Motor neuron (in vitro differentiated cells): ENCODE data around the gene ATG13. TPM values are rescaled to one million over a fixed set of nuclear protein-coding genes. Genes with fewer than 3 reads are reported as not detected.

Experiments used
- ATAC-seq, 8 experiments: fragments of 200-7000 bp; cut with Tn5 transposase; replicated peaks in 6 of 8; 2 replicates each; pipeline ENCODE4 v1.8.0; 2021; ENCODE audit warnings: mild to moderate bottlenecking in 8 of 8, moderate library complexity in 8 of 8
- H3K27ac ChIP-seq, 2 donors: fragments of 250-450 bp; sonication (Bioruptor Pico); 2 replicates each; pipeline ENCODE4 v1.9.0; 2021; ENCODE audit warnings: antibody characterized with exemption in 2 of 2, mild to moderate bottlenecking in 2 of 2, moderate library complexity in 1 of 2
- H3K4me1 ChIP-seq, 2 donors: fragments of 250-450 bp; sonication (Bioruptor Pico); replicated peaks in 1 of 2; 2 replicates each; pipeline ENCODE4 v1.6.1; 2021; ENCODE audit warnings: antibody characterized with exemption in 2 of 2, mild to moderate bottlenecking in 2 of 2, moderate library complexity in 1 of 2
- H3K4me3 ChIP-seq, 5 donors: fragments of 250-450 bp; sonication (Bioruptor Pico); 2 replicates each; pipeline ENCODE4 v1.9.0; 2021; ENCODE audit warnings: antibody characterized with exemption in 5 of 5, mild to moderate bottlenecking in 5 of 5, moderate library complexity in 4 of 5
- WGBS, 10 experiments: fragments of 450-650 bp; shearing (Covaris generic); methylation state at CpG; one replicate each; pipeline ENCODE4 v1.0.0; 2022; 5-methylcytosine and 5-hydroxymethylcytosine counted together
- in situ Hi-C, 9 experiments: fragments of 400-800 bp; cut with MboI; loops; one replicate each; pipeline ENCODE4 v1.15.0; 2021; ENCODE audit warnings: low sequenced_read_pairs in 9 of 9, low pct_unique_long_range_greater_than_20kb in 2 of 9; ENCODE audit not compliant: unreplicated experiment in 9 of 9
- total RNA-seq, 8 experiments: library from RNA; unstranded; fragments of 300-600 nt; gene quantifications; 2 replicates each; pipeline versions ENCODE4 v1.2.3 to v1.2.4, GENCODE V29; 2022

ATG13 gene
- total RNA-seq, 8 experiments from 2014 or later = 39.9 to 105 (median 65.6) TPM

DNA sequence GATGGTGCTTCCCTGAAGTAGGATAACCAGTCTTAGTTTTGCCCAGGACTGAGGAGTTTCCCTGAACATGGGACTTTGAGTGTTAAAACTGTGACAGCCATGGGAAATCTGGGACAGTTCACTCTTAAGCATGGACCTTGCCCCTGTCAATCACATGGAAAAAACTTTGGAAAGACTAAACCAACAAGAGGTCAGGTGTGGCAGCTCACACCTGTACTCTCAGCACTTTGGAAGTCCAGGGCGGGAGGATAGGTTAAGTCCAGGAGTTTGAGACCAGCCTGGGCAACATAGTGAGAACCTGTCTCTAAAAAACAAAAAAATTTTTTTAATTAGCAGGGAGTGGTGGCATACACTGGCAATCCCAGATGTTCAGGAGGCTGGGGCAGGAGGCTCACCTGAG, 20.2 kb upstream of the ATG13 start:
- no peak overlapping the region for H3K4me3 ChIP-seq
- in situ Hi-C loops = no loop called here
- peaks cover 5 to 9% of the 10 kb centered on the region in 2 donors for H3K4me1 ChIP-seq
- WGBS, 10 experiments = 83 to 100% (median 100%) methylated on average over 1 of the region's 1 CpG; no CpG with 5 or more reads in 7 of the 10 experiments
- H3K27ac ChIP-seq = no peak overlapping the region
- no peak for ATAC-seq

DNA sequence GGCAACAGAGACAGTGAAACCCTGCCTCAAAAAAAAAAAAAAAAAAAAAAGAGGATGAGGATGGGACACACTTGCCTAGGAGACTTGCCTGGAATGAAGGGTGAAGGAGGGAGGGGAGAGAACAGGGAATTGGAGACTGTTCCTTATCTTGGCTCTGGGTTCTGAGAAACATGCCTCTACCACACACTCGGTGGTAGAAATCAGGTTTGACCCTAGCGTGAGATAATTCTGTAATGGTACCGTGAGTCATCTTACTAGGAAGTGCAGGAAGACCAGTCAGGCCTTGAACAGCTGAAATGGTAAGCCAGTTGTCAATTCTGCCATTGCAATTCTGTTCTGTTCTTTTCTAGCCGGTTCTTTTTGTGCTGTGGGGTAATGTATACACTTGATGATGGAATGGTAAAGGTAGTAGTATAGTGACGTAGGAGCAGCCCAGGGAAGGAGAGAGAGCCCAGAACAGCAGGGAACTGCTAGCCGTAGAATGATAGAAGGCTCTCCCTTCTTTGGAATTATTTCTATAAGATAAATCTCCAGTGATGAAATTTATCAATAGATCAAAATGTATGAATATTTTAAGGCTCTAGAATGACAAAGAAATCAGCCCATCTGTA, 19.6 kb upstream of the ATG13 start:
- Histone ChIP-seq H3K4me1 (peaks cover under 1 to 3% of the 10 kb centered on the region in 2 donors), H3K4me3 (no peak overlapping the region), H3K27ac (no peak overlapping the region)
- in situ Hi-C loops = no loop called here
- no peak for ATAC-seq
- WGBS, 10 experiments = 61 to 100% (median 81%) methylated on average over 1 to 6 of the region's 6 CpGs; no CpG with 5 or more reads in 1 of the 10 experiments

GRCh38 chr11:46599340-46600193, 17.8 kb upstream of the ATG13 start:
- peak in 1 of 8 experiments; percentile 43 for ATAC-seq
- Histone ChIP-seq H3K4me3 (no peak overlapping the region), H3K4me1 (no peaks in the 10 kb centered on the region), H3K27ac (no peak overlapping the region)
- 51 to 93% (median 88%) methylated on average over 5 to 8 of the region's 8 CpGs for WGBS, 10 experiments
- in situ Hi-C loops = no loop called here

- in situ Hi-C loops = no loop called here
- H3K4me1 ChIP-seq = no peaks in the 10 kb centered on the region
- no peak overlapping the region for H3K27ac ChIP-seq
- ATAC-seq = no peak
- no peak overlapping the region for H3K4me3 ChIP-seq
- WGBS, 10 experiments = 42 to 100% (median 82%) methylated on average over 1 to 3 of the region's 3 CpGs
These were observed 17.0 kb upstream of the ATG13 start for GRCh38 chr11:46600194-46600960.

DNA sequence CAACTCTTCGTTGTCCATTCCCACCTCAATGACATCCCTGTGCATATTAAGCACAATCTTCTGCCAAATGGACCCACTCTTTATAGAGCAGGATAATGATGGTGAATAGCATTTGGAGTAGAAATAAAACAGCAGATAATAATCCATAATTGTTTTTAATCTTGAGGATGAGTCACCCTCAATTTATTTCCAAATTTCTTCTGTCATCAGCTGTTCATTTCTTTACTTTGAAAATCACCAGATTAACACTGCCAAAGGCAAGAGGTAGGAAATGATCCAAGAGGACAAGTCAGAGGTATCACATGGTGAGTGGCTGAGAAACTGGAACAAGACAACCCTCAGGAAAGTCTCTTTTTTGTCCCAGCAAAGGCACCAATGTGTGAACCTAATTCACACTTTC, 16.2 kb upstream of the ATG13 start:
- peak in 3 of 8 experiments; percentile 30 to 66 (median 50) for ATAC-seq
- H3K27ac ChIP-seq = no peak overlapping the region
- no peak overlapping the region for H3K4me3 ChIP-seq
- no peaks in the 10 kb centered on the region for H3K4me1 ChIP-seq
- 20 to 100% (median 85%) methylated on average over 1 of the region's 1 CpG; no CpG with 5 or more reads in 4 of the 10 experiments for WGBS, 10 experiments
- in situ Hi-C loops = no loop called here

- H3K27ac ChIP-seq = no peak overlapping the region
- ATAC-seq = no peak
- no peak overlapping the region for H3K4me3 ChIP-seq
- no peaks in the 10 kb centered on the region for H3K4me1 ChIP-seq
- WGBS, 10 experiments = 83 to 98% (median 93%) methylated on average over 5 to 15 of the region's 15 CpGs; no CpG with 5 or more reads in 2 of the 10 experiments
- in situ Hi-C loops = no loop called here
These were observed 13.5 kb upstream of the ATG13 start for GRCh38 chr11:46603704-46604308.

- in situ Hi-C loops = no loop called here
- 100% methylated on average over 1 of the region's 1 CpG; no CpG with 5 or more reads in 6 of the 10 experiments for WGBS, 10 experiments
These were observed 12.6 kb upstream of the ATG13 start for GRCh38 chr11:46604796-46605195.

DNA sequence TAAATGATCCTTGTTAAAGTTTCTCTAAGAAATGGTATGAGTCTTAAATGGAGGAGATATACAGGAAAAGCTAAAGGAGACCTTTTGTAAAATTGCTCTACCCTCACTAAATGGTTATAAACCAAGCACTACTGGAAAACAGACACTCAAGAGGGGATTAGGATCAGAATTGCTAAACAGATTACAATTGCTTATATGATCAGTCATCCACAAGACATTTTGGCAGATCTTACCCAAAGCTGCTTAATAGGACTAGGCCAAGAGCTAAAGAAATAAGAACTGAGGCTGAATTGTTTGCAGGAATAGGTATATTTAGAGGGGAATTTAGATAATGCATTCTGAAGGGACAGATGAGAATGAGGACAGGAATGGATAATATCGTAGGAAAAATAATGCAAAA, 9.8 kb upstream of the ATG13 start:
- Histone ChIP-seq H3K4me1 (peaks cover 11 to 14% of the 10 kb centered on the region in 2 donors), H3K4me3 (no peak overlapping the region), H3K27ac (no peak overlapping the region)
- in situ Hi-C loops = no loop called here
- WGBS, 10 experiments = 10 to 100% (median 83%) methylated on average over 1 of the region's 1 CpG
- ATAC-seq = peak in 1 of 8 experiments; percentile 50

More at GRCh38 chr11:46604796-46605195, 12.6 kb upstream of the ATG13 start:
- no peak overlapping the region for H3K27ac ChIP-seq
- H3K4me1 ChIP-seq = no peaks in the 10 kb centered on the region
- H3K4me3 ChIP-seq = no peak overlapping the region
- no peak for ATAC-seq

DNA sequence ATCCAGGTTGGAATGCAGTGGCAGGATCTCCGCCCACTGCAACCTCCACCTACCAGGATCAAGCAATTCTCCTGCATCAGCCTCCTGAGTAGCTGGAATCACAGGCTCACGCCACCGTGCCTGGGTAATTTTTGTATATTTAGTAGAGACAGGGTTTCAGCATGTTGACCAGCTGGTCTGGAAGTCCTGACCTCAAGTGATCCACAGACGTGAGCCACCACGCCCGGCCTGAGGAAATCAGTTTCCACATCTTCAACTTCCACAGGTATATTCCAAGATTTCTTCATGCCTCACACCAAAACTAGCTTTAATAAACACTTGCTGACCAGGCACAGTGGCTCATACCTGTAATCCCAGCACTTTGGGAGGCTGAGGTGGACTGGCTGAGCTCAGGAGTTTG, 8.0 kb upstream of the ATG13 start:
- Histone ChIP-seq H3K4me1 (peaks cover 11 to 22% of the 10 kb centered on the region in 2 donors), H3K27ac (no peak overlapping the region), H3K4me3 (no peak overlapping the region)
- in situ Hi-C loops = no loop called here
- WGBS, 10 experiments = 67 to 100% (median 100%) methylated on average over 1 to 3 of the region's 6 CpGs; no CpG with 5 or more reads in 6 of the 10 experiments
- no peak for ATAC-seq

DNA sequence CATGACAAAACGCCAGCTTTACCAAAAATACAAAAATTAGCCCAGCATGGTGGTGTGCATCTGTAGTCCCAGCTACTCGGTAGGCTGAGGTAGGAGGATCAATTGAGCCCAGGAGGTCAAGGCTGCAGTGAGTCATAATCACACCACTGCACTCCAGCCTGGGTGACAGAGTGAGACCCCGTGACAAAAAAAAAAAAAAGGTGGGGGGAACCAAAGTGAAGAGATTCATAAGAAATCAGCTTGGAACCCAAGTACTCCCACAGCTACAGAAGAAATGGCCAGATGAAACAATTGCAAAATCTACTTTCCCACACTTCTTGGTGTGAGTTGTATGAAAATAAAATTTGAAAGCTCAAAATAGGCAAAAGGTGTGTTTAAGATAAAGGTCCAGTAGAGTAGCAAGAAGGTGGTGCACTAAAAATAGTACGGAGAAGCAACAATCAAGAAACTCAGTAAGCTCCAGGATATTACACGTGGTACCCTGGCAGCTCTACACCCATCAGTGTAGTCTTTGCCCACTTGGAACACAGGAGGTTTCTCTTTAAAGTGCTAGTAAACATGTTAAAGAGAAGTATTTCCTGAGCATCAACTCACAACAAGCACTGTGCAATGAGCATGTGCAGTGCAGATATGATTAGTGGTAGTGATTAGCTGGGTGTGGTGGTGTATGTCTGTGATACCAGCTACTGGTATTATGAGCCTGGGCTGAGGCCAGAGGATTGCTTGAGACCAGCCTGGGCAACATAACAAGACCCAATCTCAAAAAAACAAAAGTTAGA, 5.6 kb upstream of the ATG13 start:
- no peak overlapping the region for H3K4me3 ChIP-seq
- H3K4me1 ChIP-seq = peaks cover 23 to 41% of the 10 kb centered on the region in 2 donors
- in situ Hi-C loops = no loop called here
- H3K27ac ChIP-seq = no peak overlapping the region
- ATAC-seq = peak in 7 of 8 experiments; percentile 21 to 66 (median 53)
- WGBS, 10 experiments = 13 to 100% (median 64%) methylated on average over 1 to 4 of the region's 5 CpGs; no CpG with 5 or more reads in 1 of the 10 experiments

DNA sequence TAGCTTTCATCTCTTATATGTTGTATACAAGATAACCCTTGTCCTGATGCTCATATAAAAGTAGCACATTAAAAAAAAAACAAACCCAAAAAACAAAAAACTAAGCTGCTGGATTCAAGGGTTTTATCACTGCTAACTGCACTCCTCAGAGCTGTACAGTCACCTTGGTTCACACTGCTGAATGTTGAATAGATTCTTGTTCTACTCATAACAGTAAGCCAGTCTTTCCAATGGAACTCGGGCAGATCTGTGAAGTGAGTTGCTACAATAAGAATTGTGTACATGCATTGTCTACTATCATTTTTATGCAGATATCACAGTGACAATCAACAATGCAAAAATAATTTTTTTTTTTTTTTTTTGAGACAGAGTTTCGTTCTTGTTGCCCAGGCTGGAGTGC, 5.0 kb upstream of the ATG13 start:
- no peak for ATAC-seq
- H3K27ac ChIP-seq = no peak overlapping the region
- H3K4me3 ChIP-seq = no peak overlapping the region
- 43 to 100% (median 83%) methylated on average over 1 to 2 of the region's 2 CpGs; no CpG with 5 or more reads in 3 of the 10 experiments for WGBS, 10 experiments
- in situ Hi-C loops = no loop called here
- peaks cover 23 to 41% of the 10 kb centered on the region in 2 donors for H3K4me1 ChIP-seq

DNA sequence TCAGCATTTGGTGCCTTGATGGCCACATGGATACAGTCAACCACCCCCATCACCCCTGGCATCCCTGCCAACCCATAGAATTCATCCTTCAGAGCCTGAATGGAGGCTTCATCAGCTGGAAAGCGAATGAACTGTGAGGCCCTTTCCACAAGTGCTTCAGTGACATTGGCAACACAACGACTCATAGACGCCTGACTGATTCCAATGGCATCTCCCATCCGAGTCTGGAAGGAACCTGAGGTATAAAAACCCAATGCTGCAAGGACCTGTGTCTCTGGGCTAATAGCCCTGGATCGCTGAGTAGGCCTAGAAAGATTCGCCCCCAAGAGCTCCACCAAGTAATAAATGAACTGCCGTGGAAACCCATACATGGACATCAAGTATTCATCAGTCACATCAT, 1.6 kb upstream of the ATG13 start:
- no peak for ATAC-seq
- Histone ChIP-seq H3K27ac (peak overlapping the region in 1 of 2 donors; percentile 99), H3K4me3 (peak overlapping the region in 2 of 5 donors; percentile 89 to 98), H3K4me1 (peaks cover 30 to 50% of the 10 kb centered on the region in 2 donors)
- WGBS, 10 experiments = 77 to 96% (median 91%) methylated on average over 2 to 6 of the region's 7 CpGs; no CpG with 5 or more reads in 6 of the 10 experiments
- in situ Hi-C loops = no loop called here
